AG04449 (cell line): Measurements from ENCODE around the gene SCARB2.

Source experiments
- CTCF ChIA-PET: fragments of 350-600 bp; formaldehyde crosslinking; extraction: SDS; loops from one replicate; lab custom pipeline; 2021; ENCODE audit warnings: antibody characterized with exemption; lab: Yijun Ruan, JAX
- POLR2A ChIA-PET: fragments of 400-600, 350-600 bp; formaldehyde crosslinking; extraction: SDS; loops from one replicate; lab custom pipeline; 2020; ENCODE audit warnings: antibody characterized with exemption, inconsistent platforms; lab: Yijun Ruan, JAX
- DNase-seq: peaks from one replicate; pipeline ENCODE4 v3.0.0-alpha.2; 2010; ENCODE audit warnings: low read depth, low spot score
- H3K4me3 ChIP-seq: 2 replicates; pipeline ENCODE4 v1.5.1; 2011; ENCODE audit warnings: low read depth, mild to moderate bottlenecking, control low read depth, low read length
- TF ChIP-seq, protein P1 (sequence below): IDR thresholded peaks from one replicate; pipeline ENCODE4 v1.5.1; 2011; ENCODE audit warnings: mild to moderate bottlenecking, moderate library complexity, low read length, control low read depth, inconsistent platforms; ENCODE audit not compliant: insufficient read depth; ENCODE audit errors: missing control alignments

Gene SCARB2

DNA sequence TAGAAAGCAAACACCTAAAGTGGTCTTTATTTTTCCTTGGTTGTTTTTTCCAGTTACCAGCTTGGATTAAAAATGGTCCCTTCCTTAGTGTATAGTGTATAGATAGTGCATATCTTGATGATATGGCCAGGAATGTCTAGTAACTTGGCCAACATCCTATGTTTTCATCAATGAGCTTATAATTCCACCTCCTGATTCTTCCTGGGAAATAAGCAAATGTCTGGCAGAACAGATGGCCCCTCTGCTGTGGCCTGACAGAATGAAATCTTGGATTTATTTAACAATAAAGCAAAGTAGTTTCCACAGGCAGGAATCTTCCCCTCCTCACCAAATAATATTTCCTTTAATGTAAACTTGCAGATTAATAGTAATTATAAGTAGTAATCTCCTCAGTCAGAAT is 6.1 kb downstream of the SCARB2 start:
- ChIA-PET POLR2A (no interaction called here), CTCF (interaction anchor here (0.9 to 9.7 kb wide), 2 partner anchors 9 to 27 kb away, joined by 3 to 82 read pairs; no protein-coding TSS in a partner anchor)
- H3K4me3 ChIP-seq: no peak overlapping the region
- no peak for DNase-seq
- TF ChIP-seq, protein P1, sequence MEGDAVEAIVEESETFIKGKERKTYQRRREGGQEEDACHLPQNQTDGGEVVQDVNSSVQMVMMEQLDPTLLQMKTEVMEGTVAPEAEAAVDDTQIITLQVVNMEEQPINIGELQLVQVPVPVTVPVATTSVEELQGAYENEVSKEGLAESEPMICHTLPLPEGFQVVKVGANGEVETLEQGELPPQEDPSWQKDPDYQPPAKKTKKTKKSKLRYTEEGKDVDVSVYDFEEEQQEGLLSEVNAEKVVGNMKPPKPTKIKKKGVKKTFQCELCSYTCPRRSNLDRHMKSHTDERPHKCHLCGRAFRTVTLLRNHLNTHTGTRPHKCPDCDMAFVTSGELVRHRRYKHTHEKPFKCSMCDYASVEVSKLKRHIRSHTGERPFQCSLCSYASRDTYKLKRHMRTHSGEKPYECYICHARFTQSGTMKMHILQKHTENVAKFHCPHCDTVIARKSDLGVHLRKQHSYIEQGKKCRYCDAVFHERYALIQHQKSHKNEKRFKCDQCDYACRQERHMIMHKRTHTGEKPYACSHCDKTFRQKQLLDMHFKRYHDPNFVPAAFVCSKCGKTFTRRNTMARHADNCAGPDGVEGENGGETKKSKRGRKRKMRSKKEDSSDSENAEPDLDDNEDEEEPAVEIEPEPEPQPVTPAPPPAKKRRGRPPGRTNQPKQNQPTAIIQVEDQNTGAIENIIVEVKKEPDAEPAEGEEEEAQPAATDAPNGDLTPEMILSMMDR: no peak

DNA sequence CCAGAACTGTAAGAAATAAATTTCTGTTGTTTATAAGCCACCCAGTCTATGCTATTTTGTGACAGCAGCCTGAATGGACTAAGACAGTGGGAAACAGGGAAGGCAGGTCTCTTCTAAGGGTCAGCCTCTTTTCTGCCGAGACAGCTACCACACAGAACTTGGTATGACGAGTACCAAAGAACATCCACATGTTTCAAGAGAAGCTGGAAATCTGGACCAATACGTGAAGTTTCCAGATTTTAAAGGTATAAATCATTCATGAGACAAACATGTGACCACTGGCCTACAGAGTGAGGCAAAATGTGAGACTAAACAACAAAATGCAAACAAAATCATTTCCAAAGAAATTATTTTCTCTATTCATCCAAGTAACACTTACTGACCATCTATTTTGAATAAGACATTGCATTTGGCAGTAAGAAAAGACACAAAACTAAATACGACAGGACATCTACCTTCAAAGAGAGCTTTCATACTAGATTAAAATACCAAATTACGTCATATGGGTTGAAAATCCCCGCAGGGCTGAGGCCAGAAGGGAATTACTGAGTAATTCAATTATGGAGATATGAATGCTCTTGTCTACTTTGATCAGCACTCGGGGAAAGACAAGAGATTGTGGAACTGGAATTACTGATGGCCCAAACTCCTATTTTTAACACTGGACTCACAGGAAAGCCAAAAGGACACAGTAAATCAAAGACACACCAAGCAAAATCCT is 7.2 kb downstream of the SCARB2 start:
- TF ChIP-seq, protein P1: no peak
- DNase-seq: no peak
- ChIA-PET CTCF (interaction anchor here (9.7 kb wide), 1 partner anchor 26 kb away, joined by 82 read pairs; no protein-coding TSS in a partner anchor), POLR2A (no interaction called here)
- H3K4me3 ChIP-seq: no peak overlapping the region

GRCh38 chr4:76205476-76205875 is 8.1 kb downstream of the SCARB2 start:
- TF ChIP-seq, protein P1: no peak

DNA sequence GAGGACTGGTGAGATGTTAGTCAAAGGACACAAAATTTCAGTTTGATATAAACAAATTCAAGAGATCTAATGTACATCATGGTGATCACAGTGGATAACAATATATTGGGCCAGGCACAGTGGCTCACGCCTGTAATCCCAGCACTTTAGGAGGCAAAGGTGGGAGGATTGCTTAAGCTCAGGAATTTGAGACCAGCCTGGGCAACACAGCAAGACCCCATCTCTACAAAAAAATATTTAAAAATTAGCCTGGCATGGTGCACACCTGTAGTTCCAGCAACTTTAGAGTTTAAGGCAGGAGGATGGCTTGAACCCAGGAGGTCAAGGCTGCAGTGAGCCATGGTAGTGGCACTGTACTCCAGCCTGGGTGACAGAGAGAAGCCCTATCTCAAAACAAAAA is 8.7 kb downstream of the SCARB2 start:
- TF ChIP-seq, protein P1: no peak
- POLR2A ChIA-PET: no interaction called here
- CTCF ChIA-PET: interaction anchor here (9.7 kb wide), 1 partner anchor 25 kb away, joined by 82 read pairs; no protein-coding TSS in a partner anchor

More at GRCh38 chr4:76205476-76205875, 8.1 kb downstream of the SCARB2 start:
- POLR2A ChIA-PET: no interaction called here
- H3K4me3 ChIP-seq: no peak overlapping the region
- DNase-seq: no peak
- CTCF ChIA-PET: interaction anchor here (9.7 kb wide), 1 partner anchor 25 kb away, joined by 82 read pairs; no protein-coding TSS in a partner anchor

GRCh38 chr4:76203541-76203940 is 10.1 kb downstream of the SCARB2 start:
- ChIA-PET POLR2A (interaction anchor here (0.7 kb wide), 1 partner anchor 839 kb away, joined by 3 read pairs; no protein-coding TSS in a partner anchor), CTCF (no interaction called here)
- H3K4me3 ChIP-seq: no peak overlapping the region
- TF ChIP-seq, protein P1: no peak
- no peak for DNase-seq

More for the DNA sequence above, 8.7 kb downstream of the SCARB2 start:
- DNase-seq: no peak
- no peak overlapping the region for H3K4me3 ChIP-seq

DNA sequence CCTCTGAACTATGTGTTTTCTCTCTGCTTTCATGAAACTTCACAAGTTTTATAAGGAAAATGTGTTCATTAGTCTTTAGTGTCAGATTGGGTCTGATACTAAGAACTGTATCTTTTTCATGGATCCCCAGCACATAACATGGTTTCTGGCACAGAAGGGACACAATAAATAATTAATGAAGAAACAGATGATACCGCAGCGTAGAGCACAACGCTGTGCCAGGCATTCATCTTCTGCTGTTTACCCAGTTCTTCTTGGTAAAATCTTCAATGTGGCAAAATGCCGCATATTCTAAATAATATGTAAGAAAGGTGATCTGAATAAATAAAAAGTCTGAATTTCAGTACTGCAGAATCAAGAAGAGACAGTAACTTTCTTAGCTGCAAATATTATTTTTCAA is 12.3 kb downstream of the SCARB2 start:
- TF ChIP-seq, protein P1: no peak
- DNase-seq: no peak
- CTCF ChIA-PET: no interaction called here
- H3K4me3 ChIP-seq: no peak overlapping the region
- POLR2A ChIA-PET: no interaction called here
